Fibroblast of lung (primary cell): ENCODE results near the gene TAS1R2.

Experiments
- CTCF ChIP-seq, 2 donors: IDR thresholded peaks in 1 of 2; conservative IDR thresholded peaks in 1 of 2; 1 replicate in 1 of 2; 2 replicates in 1 of 2; pipeline ENCODE4 v1.5.1; 2011 to 2012; ENCODE audit warnings: low read length in 2 of 2, control low read depth in 1 of 2, inconsistent platforms in 1 of 2, low read depth in 1 of 2, mild to moderate bottlenecking in 1 of 2
- EZH2 ChIP-seq: IDR thresholded peaks from 2 replicates; pipeline ENCODE4 v1.5.1; 2012; ENCODE audit warnings: low read length, control low read depth, mild to moderate bottlenecking; ENCODE audit errors: missing control alignments

- no peak for TF ChIP-seq CTCF (conservative IDR thresholded peaks at IDR 0.05 in 1 of 2, IDR thresholded peaks at IDR 0.05 in 1 of 2; ENCODE audit: low read depth in 1 of 2, low read length in 2 of 2)
- TF ChIP-seq EZH2: no peak
Measured at GRCh38 chr1:18902523-18903290, 43.2 kb upstream of the TAS1R2 start, which contains the start of gene ALDH4A1.
